GM04504 (cell line): Measurements from ENCODE around the gene CATSPERD.
"Not testable (repeated sequence)": the region's sequence is repeated elsewhere in the genome, so short reads cannot be mapped to it uniquely, and the experiment has no call there.

ENCODE experiments used
- DNase-seq: peaks from one replicate; pipeline ENCODE4 v3.0.0-alpha.2; 2012; ENCODE audit warnings: low read depth

The CATSPERD gene

GRCh38 chr19:5698635-5699422 is 21.6 kb upstream of the CATSPERD start:
- DNase-seq = no peak

- no peak for DNase-seq
These were observed 19.9 kb upstream of the CATSPERD start for GRCh38 chr19:5700455-5701092.

- DNase-seq = not testable (repeated sequence)
These were observed 18.4 kb upstream of the CATSPERD start for GRCh38 chr19:5702053-5702410.

GRCh38 chr19:5703819-5704818 is 16.3 kb upstream of the CATSPERD start:
- no peak for DNase-seq

- no peak for DNase-seq
These were observed 14.9 kb upstream of the CATSPERD start for GRCh38 chr19:5705552-5705951.

- DNase-seq = no peak
These were observed 13.4 kb upstream of the CATSPERD start for GRCh38 chr19:5706876-5707573.

GRCh38 chr19:5707576-5708575 is 12.6 kb upstream of the CATSPERD start:
- no peak for DNase-seq

- DNase-seq = no peak
These were observed 9.4 kb upstream of the CATSPERD start for GRCh38 chr19:5711025-5711424.

- no peak for DNase-seq
These were observed 8.7 kb upstream of the CATSPERD start for GRCh38 chr19:5711713-5712161.

- no peak for DNase-seq
These were observed 7.2 kb upstream of the CATSPERD start for GRCh38 chr19:5713228-5713627.

GRCh38 chr19:5714816-5715215 is 5.6 kb upstream of the CATSPERD start:
- no peak for DNase-seq

GRCh38 chr19:5717215-5717935 is 3.1 kb upstream of the CATSPERD start:
- no peak for DNase-seq

GRCh38 chr19:5718037-5718578 is 2.3 kb upstream of the CATSPERD start:
- no peak for DNase-seq

- DNase-seq = peak; percentile 67
These were observed 1.7 kb upstream of the CATSPERD start for GRCh38 chr19:5718579-5719273.

GRCh38 chr19:5719274-5719960 is 1.0 kb upstream of the CATSPERD start:
- DNase-seq = no peak

GRCh38 chr19:5727453-5728050 is 7.1 kb downstream of the CATSPERD start:
- no peak for DNase-seq

- DNase-seq = not testable (repeated sequence)
These were observed 12.7 kb downstream of the CATSPERD start for GRCh38 chr19:5733172-5733571.

- no peak for DNase-seq
These were observed 18.0 kb downstream of the CATSPERD start for GRCh38 chr19:5738423-5738822.
